Transverse colon (tissue), 3 donors: ENCODE results near the gene APOL5.

Source experiments
- CTCF ChIP-seq, 5 experiments: fragments of 200-600 bp in 3 of 5; fragments of 450-650 bp in 2 of 5; sonication (generic) in 3 of 5; IDR thresholded peaks; 1 replicate in 2 of 5; 2 replicates in 3 of 5; pipeline ENCODE4 v1.5.1; 2016 to 2017; ENCODE audit warnings: antibody characterized with exemption in 5 of 5, inconsistent platforms in 3 of 5, mild to moderate bottlenecking in 2 of 5, moderate library complexity in 1 of 5
- POLR2A ChIP-seq: fragments of 450-650 bp; IDR thresholded peaks from one replicate; pipeline ENCODE4 v1.6.1; 2016; ENCODE audit warnings: antibody characterized with exemption, mild to moderate bottlenecking, moderate library complexity

GRCh38 chr22:35734517-35734827 is 16.8 kb downstream of the APOL5 start:
- TF ChIP-seq POLR2A (no peak), CTCF (IDR thresholded peaks at IDR 0.05) (no peak)
